Muscle layer of duodenum (tissue), 2 donors: ENCODE measurements around the gene SUCO.
A peak's percentile ranks its signal among the peaks of the same experiment; 100 is the strongest.

Experiments used
- H3K27ac ChIP-seq: one replicate; pipeline ENCODE4 v1.7.0; 2013; ENCODE audit warnings: mild to moderate bottlenecking, low read length
- H3K27me3 ChIP-seq: one replicate; pipeline ENCODE4 v1.7.0; 2013; ENCODE audit warnings: low read depth, mild to moderate bottlenecking, control low read depth, low read length
- H3K36me3 ChIP-seq, 2 donors: one replicate each; pipeline ENCODE4 v1.7.0; 2013; ENCODE audit warnings: low read length in 2 of 2, control low read depth in 1 of 2, mild to moderate bottlenecking in 1 of 2; ENCODE audit not compliant: insufficient read depth in 2 of 2, control insufficient read depth in 1 of 2
- H3K4me1 ChIP-seq, 2 donors: one replicate each; pipeline ENCODE4 v1.7.0; 2013; ENCODE audit warnings: low read length in 2 of 2, mild to moderate bottlenecking in 2 of 2, control low read depth in 1 of 2, moderate library complexity in 1 of 2; ENCODE audit not compliant: insufficient read depth in 2 of 2, control insufficient read depth in 1 of 2
- H3K4me3 ChIP-seq, 2 donors: one replicate each; pipeline ENCODE4 v1.7.0; 2013; ENCODE audit warnings: low read length in 2 of 2, low read depth in 1 of 2, mild to moderate bottlenecking in 1 of 2
- H3K9me3 ChIP-seq, 2 donors: one replicate each; pipeline ENCODE4 v1.7.0; 2013; ENCODE audit warnings: low read length in 2 of 2, control low read depth in 1 of 2, mild to moderate bottlenecking in 1 of 2; ENCODE audit not compliant: control insufficient read depth in 1 of 2
- donor health status: healthy.

SUCO gene, protein sequence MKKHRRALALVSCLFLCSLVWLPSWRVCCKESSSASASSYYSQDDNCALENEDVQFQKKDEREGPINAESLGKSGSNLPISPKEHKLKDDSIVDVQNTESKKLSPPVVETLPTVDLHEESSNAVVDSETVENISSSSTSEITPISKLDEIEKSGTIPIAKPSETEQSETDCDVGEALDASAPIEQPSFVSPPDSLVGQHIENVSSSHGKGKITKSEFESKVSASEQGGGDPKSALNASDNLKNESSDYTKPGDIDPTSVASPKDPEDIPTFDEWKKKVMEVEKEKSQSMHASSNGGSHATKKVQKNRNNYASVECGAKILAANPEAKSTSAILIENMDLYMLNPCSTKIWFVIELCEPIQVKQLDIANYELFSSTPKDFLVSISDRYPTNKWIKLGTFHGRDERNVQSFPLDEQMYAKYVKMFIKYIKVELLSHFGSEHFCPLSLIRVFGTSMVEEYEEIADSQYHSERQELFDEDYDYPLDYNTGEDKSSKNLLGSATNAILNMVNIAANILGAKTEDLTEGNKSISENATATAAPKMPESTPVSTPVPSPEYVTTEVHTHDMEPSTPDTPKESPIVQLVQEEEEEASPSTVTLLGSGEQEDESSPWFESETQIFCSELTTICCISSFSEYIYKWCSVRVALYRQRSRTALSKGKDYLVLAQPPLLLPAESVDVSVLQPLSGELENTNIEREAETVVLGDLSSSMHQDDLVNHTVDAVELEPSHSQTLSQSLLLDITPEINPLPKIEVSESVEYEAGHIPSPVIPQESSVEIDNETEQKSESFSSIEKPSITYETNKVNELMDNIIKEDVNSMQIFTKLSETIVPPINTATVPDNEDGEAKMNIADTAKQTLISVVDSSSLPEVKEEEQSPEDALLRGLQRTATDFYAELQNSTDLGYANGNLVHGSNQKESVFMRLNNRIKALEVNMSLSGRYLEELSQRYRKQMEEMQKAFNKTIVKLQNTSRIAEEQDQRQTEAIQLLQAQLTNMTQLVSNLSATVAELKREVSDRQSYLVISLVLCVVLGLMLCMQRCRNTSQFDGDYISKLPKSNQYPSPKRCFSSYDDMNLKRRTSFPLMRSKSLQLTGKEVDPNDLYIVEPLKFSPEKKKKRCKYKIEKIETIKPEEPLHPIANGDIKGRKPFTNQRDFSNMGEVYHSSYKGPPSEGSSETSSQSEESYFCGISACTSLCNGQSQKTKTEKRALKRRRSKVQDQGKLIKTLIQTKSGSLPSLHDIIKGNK (N-terminal part only)

DNA sequence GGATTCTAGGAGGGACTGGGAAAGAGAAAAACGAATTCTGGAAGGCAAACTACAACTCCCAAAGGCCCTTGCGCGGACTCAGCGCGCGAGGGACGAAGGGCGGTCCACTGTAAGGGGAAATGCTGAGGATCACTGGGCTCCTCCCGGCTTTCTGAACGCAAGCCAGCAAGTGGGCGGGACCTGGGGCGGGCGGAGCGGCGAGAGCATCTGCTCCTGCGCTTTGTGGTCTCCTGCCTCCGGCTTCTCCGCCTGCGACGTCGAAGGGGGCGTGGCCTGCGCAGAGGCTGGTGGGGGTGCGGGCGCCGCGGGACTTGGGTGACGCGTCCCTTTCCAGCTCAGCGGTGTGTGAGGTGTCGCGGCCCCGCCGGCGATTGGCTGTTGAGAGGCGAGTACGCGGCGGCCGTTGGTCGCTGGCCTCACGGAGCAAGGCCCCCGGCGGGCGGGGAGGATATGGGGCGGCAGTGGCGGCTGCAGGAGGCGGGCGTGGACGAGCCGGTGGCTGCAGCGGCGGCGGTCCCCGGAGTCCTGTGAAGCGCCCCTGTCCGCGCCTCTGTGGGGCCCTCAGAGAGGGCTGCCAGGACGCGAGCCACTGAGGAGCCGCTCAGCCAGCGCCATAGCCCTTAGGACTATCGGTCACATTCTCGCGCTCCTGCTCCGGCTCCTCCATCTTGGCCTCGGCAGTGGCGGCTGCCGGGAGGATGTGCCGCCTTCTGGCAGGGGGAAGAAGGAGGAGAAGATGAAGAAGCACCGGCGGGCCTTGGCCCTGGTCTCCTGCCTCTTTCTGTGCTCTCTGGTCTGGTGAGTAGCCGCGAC is at the start of gene SUCO:
SUCO (plus strand) TSS at position 451 of the 813 bp plus-strand sequence; CDS start at position 737, 286 bp downstream.
- Histone ChIP-seq H3K4me3 (peak within 1 kb of the TSS; percentile 83 to 96), H3K9me3 (no peaks in the 10 kb centered on the region), H3K4me1 (peaks cover 0 to 29% of the 10 kb centered on the region in 2 donors), H3K27ac (peak within 1 kb of the TSS; percentile 97), H3K27me3 (no peaks in the 10 kb centered on the region), H3K36me3 (peaks cover 0 to 9% of the 10 kb centered on the region in 2 donors)

DNA sequence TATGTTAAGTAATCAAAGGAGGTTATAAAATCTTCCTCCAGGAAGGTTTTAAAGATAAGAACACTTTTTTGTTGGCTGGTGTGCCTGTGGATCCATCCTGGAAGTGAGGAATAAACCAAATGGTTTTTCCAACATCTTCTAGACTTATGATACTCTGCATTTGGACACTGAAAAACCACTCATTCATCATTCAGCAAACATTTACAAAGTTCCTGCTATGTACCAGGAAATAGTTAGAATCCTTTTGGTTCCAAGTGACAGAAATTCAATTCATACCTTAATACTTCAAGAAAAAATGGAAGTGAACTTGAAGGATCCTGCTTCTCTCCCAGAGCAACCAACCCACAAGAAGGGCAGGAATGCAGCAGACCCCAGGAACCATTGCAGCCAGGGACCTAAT is 49.5 kb upstream of the SUCO start:
- H3K9me3 ChIP-seq: no peaks in the 10 kb centered on the region
- no peaks in the 10 kb centered on the region for H3K36me3 ChIP-seq
- H3K4me1 ChIP-seq: no peaks in the 10 kb centered on the region
- no peaks in the 10 kb centered on the region for H3K27me3 ChIP-seq
- H3K27ac ChIP-seq: no peak overlapping the region
- H3K4me3 ChIP-seq: no peak overlapping the region

DNA sequence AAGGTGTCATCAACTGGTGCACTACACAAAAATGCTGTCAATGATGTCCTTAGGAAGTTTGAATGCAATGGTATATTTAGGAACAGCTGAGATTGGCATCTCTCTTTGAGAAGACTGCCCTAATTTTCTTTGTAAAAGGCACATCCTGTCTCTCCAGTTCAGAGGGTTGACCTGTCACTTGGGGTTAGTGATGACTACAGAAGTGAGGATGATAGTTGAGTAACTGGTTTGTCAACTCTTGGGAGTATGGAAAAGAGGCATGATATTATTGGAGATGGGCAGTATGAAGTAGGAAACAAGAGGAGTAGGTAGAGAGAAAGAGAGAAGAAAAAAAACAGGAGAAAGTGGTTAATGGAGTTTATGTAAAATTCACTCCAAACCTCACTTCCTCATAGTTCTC is 48.7 kb upstream of the SUCO start:
- Histone ChIP-seq H3K27me3 (no peaks in the 10 kb centered on the region), H3K4me1 (no peaks in the 10 kb centered on the region), H3K27ac (no peak overlapping the region), H3K9me3 (no peaks in the 10 kb centered on the region), H3K4me3 (no peak overlapping the region), H3K36me3 (no peaks in the 10 kb centered on the region)

DNA sequence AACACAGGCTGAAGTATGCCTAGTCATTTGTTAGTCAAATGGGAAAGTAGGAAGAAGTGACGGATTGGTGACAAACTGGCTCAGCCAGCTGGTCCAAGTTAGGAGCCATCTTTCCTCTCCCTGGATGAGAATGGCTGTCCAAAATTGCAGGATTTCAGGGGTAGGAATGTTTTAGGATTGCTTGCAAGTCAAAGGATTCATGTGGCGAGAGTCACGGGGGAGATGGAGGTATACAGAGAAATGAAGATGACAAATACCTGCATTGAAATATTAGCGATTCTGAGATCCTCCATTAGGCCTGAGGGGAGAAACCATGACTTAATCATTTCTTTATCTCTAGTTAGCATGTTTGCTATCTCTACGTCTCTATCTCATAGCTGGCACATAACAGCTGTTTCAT is 47.3 kb upstream of the SUCO start:
- H3K9me3 ChIP-seq: no peaks in the 10 kb centered on the region
- no peaks in the 10 kb centered on the region for H3K27me3 ChIP-seq
- H3K36me3 ChIP-seq: no peaks in the 10 kb centered on the region

DNA sequence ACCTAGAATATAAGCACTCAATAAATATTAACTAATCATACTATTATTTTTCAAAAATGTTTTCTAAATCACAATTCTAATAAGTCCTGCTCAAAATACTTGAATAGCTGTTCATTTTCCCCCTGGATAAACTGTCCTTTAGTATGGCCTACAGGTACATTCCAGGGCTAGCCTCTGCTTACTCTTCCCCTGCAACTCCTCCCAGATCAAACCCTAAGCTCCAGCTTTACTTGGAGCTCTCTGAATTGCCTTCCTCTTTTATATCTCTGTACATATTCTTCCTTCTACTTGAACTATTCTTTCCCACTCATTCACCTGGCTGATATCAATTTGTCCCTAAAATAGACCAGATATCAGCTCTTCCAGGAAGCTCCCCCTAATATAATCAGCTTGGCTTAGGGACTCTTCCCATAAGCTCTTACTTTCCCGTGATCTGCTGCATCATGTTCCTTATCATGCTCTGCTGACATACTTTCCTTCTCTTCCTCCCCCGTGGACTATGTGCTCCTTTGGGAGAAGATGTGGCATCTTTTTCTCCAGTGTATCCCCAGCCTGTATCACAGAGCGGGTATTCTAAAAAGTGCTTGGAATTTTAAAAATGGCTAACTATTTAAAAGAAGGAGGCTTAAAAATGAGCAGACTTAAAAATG is 46.0 kb upstream of the SUCO start:
- Histone ChIP-seq H3K27me3 (no peaks in the 10 kb centered on the region), H3K9me3 (no peaks in the 10 kb centered on the region), H3K4me3 (no peak overlapping the region), H3K27ac (no peak overlapping the region), H3K36me3 (no peaks in the 10 kb centered on the region), H3K4me1 (no peaks in the 10 kb centered on the region)

More for the DNA sequence above, 47.3 kb upstream of the SUCO start:
- H3K4me1 ChIP-seq: no peaks in the 10 kb centered on the region
- H3K27ac ChIP-seq: no peak overlapping the region
- no peak overlapping the region for H3K4me3 ChIP-seq

DNA sequence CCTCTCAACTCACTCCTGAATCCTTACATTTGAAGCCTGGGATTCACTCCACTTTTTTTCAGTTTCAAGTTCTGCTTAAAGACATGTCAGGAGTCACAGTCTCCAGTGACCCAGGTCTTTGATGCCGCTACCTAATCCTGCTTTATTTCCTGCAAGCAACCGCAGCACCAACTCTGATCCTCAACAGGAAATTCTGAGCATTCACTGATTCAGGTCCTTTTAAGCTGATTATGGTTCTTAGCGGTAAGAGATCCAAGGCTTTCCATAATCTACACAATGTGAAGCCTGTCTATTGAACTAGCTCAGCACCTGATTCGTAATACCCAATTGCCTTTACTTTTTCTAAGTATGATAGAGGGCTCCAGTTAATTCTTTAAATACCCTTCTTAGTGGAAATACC is 45.4 kb upstream of the SUCO start:
- Histone ChIP-seq H3K27ac (no peak overlapping the region), H3K9me3 (no peaks in the 10 kb centered on the region), H3K36me3 (no peaks in the 10 kb centered on the region), H3K4me3 (no peak overlapping the region), H3K4me1 (no peaks in the 10 kb centered on the region), H3K27me3 (no peaks in the 10 kb centered on the region)

DNA sequence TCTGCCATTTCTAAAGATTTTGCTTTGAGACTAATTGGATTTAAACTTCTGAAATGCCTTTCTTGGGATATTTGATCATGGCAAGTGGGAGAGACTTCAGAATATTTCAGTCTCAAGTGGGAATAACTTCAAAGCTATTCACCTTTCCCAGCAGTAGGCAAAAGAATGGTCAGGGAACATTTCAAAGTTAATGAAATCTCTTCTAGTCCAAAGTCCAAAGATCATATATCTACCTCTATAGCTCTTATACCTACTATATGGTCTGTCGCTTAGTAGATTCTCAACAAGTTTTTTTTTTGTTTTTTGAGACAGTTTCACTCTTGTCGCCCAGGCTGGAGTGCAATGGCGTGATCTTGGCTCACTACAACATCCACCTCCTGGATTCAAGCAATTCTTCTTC is 44.6 kb upstream of the SUCO start:
- Histone ChIP-seq H3K27ac (no peak overlapping the region), H3K4me1 (no peaks in the 10 kb centered on the region), H3K36me3 (no peaks in the 10 kb centered on the region), H3K27me3 (no peaks in the 10 kb centered on the region), H3K4me3 (no peak overlapping the region), H3K9me3 (no peaks in the 10 kb centered on the region)

DNA sequence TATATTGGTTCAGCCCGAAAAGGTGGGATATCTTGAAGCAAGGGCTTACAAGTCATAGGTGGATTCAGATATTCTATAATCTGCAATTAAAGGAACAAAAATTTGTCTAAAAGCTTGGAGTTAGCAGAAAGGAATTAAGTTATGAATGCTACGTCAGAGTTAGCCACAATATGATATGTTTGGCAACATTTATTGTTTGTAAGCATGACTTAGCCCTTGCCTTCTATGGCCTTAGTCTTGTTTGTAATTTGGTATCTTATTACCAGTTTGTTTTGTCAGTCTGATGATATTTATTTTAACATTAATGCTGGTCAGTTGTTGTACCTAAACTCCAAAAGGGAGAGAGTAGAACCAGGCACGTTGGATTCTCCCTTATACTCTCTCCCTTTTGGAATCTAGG is 43.1 kb upstream of the SUCO start:
- H3K27ac ChIP-seq: no peak overlapping the region
- H3K4me3 ChIP-seq: no peak overlapping the region
- no peaks in the 10 kb centered on the region for H3K4me1 ChIP-seq
- no peaks in the 10 kb centered on the region for H3K27me3 ChIP-seq
- H3K36me3 ChIP-seq: no peaks in the 10 kb centered on the region
- H3K9me3 ChIP-seq: no peaks in the 10 kb centered on the region

DNA sequence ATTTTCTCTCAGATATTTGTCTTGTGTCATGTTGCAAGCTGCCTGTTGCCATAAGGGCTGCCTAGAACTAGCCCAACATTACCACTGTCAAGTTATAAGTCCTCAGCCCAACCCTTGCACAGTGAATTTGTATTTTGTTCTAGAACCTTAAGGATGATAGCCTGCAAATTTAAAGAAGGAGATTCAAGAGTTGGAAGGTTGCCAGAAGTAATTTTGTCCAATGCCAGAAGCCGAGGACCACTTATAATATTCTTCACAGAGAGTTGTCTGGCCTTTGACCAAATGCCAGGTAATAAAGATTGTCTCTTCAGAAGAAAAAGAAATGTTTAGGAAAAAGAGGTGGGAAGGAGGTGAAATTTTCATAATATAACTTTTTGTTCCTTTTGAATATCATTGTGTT is 40.5 kb upstream of the SUCO start:
- no peaks in the 10 kb centered on the region for H3K36me3 ChIP-seq
- no peaks in the 10 kb centered on the region for H3K4me1 ChIP-seq
- no peak overlapping the region for H3K27ac ChIP-seq
- H3K4me3 ChIP-seq: no peak overlapping the region
- H3K27me3 ChIP-seq: no peaks in the 10 kb centered on the region
- H3K9me3 ChIP-seq: no peaks in the 10 kb centered on the region

DNA sequence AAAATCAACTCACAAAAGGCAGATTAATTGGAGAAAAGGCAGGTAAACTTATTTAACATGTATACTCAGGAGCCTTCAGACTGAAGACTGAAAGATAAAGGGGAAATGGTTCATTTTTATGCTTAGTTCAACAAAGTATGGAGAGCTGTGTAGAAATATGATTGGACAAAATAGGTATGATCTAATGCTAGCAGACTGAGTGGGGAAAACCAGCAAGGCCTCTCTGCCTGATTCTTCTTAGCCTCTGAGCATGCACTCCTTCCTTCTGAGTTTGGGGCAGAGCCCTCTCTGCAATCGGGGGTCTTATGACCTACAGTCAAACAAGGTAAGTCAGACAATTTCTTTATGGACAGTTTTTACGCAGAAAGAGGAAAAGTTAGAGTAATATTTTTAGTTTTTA is 38.8 kb upstream of the SUCO start:
- H3K27ac ChIP-seq: no peak overlapping the region
- no peaks in the 10 kb centered on the region for H3K27me3 ChIP-seq
- no peaks in the 10 kb centered on the region for H3K9me3 ChIP-seq
- no peaks in the 10 kb centered on the region for H3K4me1 ChIP-seq
- H3K4me3 ChIP-seq: no peak overlapping the region
- no peaks in the 10 kb centered on the region for H3K36me3 ChIP-seq
